Right lobe of liver (tissue), 6 donors: ENCODE measurements around the gene CERS2. TPM values are rescaled to one million over a fixed set of nuclear protein-coding genes. Genes with fewer than 3 reads are reported as not detected.

Experiments used
- ATAC-seq, 4 donors: fragments of 200-7000 bp; cut with Tn5 transposase; one replicate each; pipeline ENCODE4 v1.9.1; 2020; ENCODE audit warnings: mild to moderate bottlenecking in 4 of 4, moderate library complexity in 4 of 4
- DNase-seq, 3 donors: peaks; one replicate each; pipeline ENCODE4 v3.0.0-alpha.2; 2020
- H3K27ac ChIP-seq, 3 donors: fragments of 200-600 bp; one replicate each; pipeline ENCODE4 v1.8.0; 2022
- H3K27me3 ChIP-seq, 2 donors: fragments of 200-600 bp; one replicate each; pipeline ENCODE4 v1.8.0; 2022
- H3K36me3 ChIP-seq, 4 donors: fragments of 200-600 bp; sonication (generic) in 1 of 4; one replicate each; pipeline versions ENCODE4 v1.5.1 to v1.8.0; 2017 to 2022; ENCODE audit warnings: control low read depth in 1 of 4
- H3K4me1 ChIP-seq, 4 donors: fragments of 200-600 bp; sonication (generic) in 1 of 4; one replicate each; pipeline versions ENCODE4 v1.5.1 to v1.8.0; 2017 to 2022; ENCODE audit warnings: control low read depth in 1 of 4
- H3K4me3 ChIP-seq, 3 donors: fragments of 200-600 bp; one replicate each; pipeline ENCODE4 v1.8.0; 2022
- H3K9me3 ChIP-seq, 4 donors: fragments of 200-600 bp; sonication (generic) in 1 of 4; one replicate each; pipeline versions ENCODE4 v1.5.1 to v1.8.0; 2017 to 2022; ENCODE audit warnings: control low read depth in 1 of 4
- POLR2A ChIP-seq: fragments of 450-650 bp; IDR thresholded peaks from one replicate; pipeline ENCODE4 v1.6.1; 2017; ENCODE audit warnings: antibody characterized with exemption, mild to moderate bottlenecking
- WGBS: methylation state at CpG from one replicate; pipeline ENCODE4 v1.1.6; 2018; ENCODE audit warnings: low coverage, low lambda C conversion rate; ENCODE audit not compliant: insufficient coverage; ENCODE audit errors: missing lambda C conversion rate; 5-methylcytosine and 5-hydroxymethylcytosine counted together
- intact Hi-C, 2 donors: fragments of 100-400 bp; cut with DNase I; formaldehyde crosslinking; loops; one replicate each; pipeline versions ENCODE4 v1.11.2 to v1.14.1; 2022
- total RNA-seq, 6 experiments: library from RNA; depleted of rRNA in 2 of 6; stranded (reverse); fragments of >200 nt in 2 of 6; fragmentation: NEBNext Ultra II Directional in 3 of 6; extraction: Animal tissue kit (Norgen Biotek cat#: 25700) in 3 of 6; gene quantifications; one replicate each; pipeline versions ENCODE4 v1.1.0 to v1.2.4, GENCODE V29; 2016 to 2023
- TF ChIP-seq, protein P1 (sequence below), 4 donors: fragments of 200-600 bp in 3 of 4; fragments of 450-650 bp in 1 of 4; IDR thresholded peaks; one replicate each; pipeline versions ENCODE4 v1.5.1 to v1.8.0; 2016 to 2022; ENCODE audit warnings: antibody characterized with exemption in 4 of 4, mild to moderate bottlenecking in 2 of 4
- donor health status: DM: no; HTN: yes; CAD: no.
- donor health status: DM: no; HTN: no; CAD: no.
- donor health status: DM: no; HTN: no; CAD: no.
- donor health status: DM: no; HTN: yes; CAD: no.
- donor health status: DM: no; HTN: yes; CAD: no.

CERS2 gene
- total RNA-seq, 6 experiments from 2014 or later: 298 to 572 (median 459) TPM

DNA sequence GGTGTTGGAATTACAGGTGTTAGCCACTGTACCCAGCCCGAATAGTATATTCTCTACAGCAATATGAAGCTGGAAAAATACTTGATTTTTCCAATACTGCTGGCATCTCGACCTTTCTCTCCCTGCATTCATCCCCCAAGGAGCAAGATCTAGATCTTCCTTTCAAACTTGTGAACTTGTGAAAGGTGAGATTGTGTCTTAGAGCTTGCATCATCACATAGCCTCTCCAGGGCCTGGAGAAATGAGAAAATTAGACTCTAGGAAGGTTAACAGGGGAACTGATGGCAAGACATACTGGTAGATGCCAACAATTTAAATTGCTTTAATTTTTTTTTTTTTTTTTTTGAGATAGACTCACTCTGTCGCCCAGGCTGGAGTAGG lies 35.7 kb upstream of the CERS2 start:
- H3K4me1 ChIP-seq: peaks cover 0 to 69% (median 27%) of the 10 kb centered on the region in 4 donors
- TF ChIP-seq POLR2A: no peak
- TF ChIP-seq, protein P1, sequence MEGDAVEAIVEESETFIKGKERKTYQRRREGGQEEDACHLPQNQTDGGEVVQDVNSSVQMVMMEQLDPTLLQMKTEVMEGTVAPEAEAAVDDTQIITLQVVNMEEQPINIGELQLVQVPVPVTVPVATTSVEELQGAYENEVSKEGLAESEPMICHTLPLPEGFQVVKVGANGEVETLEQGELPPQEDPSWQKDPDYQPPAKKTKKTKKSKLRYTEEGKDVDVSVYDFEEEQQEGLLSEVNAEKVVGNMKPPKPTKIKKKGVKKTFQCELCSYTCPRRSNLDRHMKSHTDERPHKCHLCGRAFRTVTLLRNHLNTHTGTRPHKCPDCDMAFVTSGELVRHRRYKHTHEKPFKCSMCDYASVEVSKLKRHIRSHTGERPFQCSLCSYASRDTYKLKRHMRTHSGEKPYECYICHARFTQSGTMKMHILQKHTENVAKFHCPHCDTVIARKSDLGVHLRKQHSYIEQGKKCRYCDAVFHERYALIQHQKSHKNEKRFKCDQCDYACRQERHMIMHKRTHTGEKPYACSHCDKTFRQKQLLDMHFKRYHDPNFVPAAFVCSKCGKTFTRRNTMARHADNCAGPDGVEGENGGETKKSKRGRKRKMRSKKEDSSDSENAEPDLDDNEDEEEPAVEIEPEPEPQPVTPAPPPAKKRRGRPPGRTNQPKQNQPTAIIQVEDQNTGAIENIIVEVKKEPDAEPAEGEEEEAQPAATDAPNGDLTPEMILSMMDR (IDR thresholded peaks at IDR 0.05): no peak
- no peaks in the 10 kb centered on the region for H3K27me3 ChIP-seq
- ATAC-seq (no peak), DNase-seq (no peak)
- no peaks in the 10 kb centered on the region for H3K9me3 ChIP-seq
- 96% methylated on average over 3 of the region's 3 CpGs for WGBS
- H3K27ac ChIP-seq: no peak overlapping the region
- H3K4me3 ChIP-seq: no peak overlapping the region
- H3K36me3 ChIP-seq: no peaks in the 10 kb centered on the region
- intact Hi-C loops: no loop called here

DNA sequence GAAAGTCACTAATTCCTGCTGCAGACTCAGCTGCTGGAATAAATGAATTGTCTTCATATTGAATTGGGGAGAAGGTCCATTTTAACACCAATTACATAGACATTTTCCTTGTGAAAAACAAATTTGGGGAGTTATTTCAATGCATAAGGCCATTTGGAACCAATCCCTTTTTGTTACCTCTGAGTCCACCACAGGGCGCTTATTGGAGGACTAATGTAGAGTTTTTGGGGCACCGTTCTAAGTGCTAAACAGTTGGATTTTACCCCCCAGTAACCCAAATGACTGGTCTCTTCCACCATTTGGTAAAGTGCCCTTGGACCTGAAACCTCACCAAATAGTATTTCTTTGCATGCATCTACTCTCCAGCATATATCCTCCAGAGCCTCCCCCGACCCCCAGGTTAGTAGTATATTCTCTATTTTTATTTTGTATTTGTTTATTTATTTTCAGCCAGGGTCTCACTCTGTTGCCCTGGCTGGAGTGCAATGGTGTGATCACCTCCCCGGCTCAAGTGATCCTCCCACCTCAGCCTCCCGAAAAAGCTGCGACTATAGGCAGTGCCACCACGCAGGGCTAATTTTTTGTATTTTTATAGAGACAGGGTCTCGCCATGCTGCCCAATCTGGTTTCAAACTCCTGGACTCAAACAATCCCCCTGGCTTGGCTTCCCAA lies 35.2 kb upstream of the CERS2 start:
- H3K9me3 ChIP-seq: no peaks in the 10 kb centered on the region
- H3K36me3 ChIP-seq: no peaks in the 10 kb centered on the region
- H3K27me3 ChIP-seq: no peaks in the 10 kb centered on the region
- ATAC-seq (no peak), DNase-seq (no peak)
- intact Hi-C loops: no loop called here
- 85% methylated on average over 6 of the region's 8 CpGs for WGBS
- peak overlapping the region in 2 of 3 donors; percentile 71 to 73 for H3K4me3 ChIP-seq
- TF ChIP-seq, protein P1 (IDR thresholded peaks at IDR 0.05): no peak
- TF ChIP-seq POLR2A: no peak
- H3K27ac ChIP-seq: peak overlapping the region in 1 of 3 donors; percentile 89
- peaks cover 0 to 75% (median 29%) of the 10 kb centered on the region in 4 donors for H3K4me1 ChIP-seq

DNA sequence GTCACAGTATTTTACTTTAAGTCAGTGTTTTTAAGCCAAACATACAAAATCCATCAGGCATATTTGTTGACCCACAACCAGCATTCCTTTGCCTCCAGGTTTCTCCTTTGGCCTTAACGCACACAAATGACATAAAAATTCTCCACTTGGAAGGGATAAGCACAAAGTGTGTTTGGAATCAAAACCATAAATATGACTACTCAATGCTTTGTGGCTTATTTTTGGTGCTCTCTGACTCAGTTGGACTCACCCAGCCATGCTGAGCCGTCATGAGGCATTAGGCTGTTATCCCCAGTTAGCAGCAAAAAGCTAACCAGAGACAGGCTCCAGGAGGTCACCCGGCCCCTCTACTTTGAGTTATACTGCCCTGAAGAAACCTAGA lies 34.6 kb upstream of the CERS2 start:
- no peaks in the 10 kb centered on the region for H3K27me3 ChIP-seq
- TF ChIP-seq POLR2A: no peak
- TF ChIP-seq, protein P1 (IDR thresholded peaks at IDR 0.05): no peak
- ATAC-seq (no peak), DNase-seq (no peak)
- H3K4me1 ChIP-seq: peaks cover 0 to 76% (median 28%) of the 10 kb centered on the region in 4 donors
- H3K9me3 ChIP-seq: no peaks in the 10 kb centered on the region
- peak overlapping the region; percentile 75 to 89 (median 88) for H3K27ac ChIP-seq
- no peaks in the 10 kb centered on the region for H3K36me3 ChIP-seq
- intact Hi-C loops: no loop called here
- WGBS: 13% methylated on average over 3 of the region's 3 CpGs
- H3K4me3 ChIP-seq: peak overlapping the region; percentile 71 to 73 (median 71)

DNA sequence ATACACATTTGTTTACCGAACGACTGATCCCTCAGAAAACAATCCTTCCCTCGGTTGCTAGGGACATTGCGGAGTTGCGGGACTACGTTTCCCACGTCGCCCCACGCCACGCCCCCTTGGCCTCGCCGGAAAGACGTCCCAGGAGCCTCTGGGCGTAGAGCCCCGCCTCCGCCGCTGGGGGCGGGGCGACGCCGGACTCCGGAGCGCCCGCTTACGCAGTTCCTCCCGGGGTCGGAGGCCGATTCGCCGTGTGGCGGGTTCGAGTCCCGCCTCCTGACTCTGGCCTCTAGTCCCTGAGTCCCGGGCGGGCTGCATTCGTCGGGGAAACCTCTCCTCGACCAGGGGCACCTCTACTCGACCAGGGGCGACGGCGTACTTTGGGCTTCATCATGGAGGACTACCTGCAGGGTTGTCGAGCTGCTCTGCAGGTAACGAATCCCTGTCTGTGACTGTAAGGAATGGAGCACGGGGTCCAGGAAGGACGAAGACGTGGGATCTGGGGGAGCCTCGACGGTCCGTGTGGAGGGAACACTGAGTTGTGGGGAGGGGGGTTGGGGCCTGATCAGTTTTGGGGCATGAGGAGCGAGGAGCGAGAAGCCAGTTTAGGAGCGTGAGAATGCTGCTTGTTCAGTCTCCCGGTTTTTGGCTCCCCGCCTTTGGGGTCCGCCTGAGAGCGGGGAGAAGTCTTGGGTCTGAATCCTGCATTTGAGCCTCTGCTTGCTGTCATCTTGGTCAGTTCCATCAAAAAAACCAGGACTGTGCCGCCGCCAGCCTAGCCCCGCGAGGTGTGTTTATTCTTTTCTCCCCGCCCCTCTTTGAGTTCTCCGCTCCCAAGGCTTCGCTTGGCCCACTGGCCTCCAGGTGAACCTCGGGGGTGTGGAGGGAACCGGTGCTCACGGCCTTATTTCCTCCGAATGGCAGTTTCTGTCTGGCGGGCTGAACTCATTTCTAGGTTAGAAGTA lies 33.9 kb upstream of the CERS2 start, which contains the start of gene PRUNE1:
Gene PRUNE1, plus strand, starts transcription at position 206 of the 962 bp plus-strand sequence. Its CDS starts 184 bp downstream, at position 390.
- WGBS: under 1% methylated on average over 22 of the region's 69 CpGs
- peak; percentile 81 to 88 (median 84) for ATAC-seq
- intact Hi-C loops: no loop called here

More for the DNA sequence above, 33.9 kb upstream of the CERS2 start, which contains the start of gene PRUNE1:
- DNase-seq: peak; percentile 98
- peak within 1 kb of the TSS; percentile 71 to 73 (median 71) for H3K4me3 ChIP-seq
- TF ChIP-seq POLR2A: peak; percentile 39
- TF ChIP-seq, protein P1 (IDR thresholded peaks at IDR 0.05): no peak
- no peaks in the 10 kb centered on the region for H3K36me3 ChIP-seq
- peaks cover 0 to 76% (median 28%) of the 10 kb centered on the region in 4 donors for H3K4me1 ChIP-seq
- peak within 1 kb of the TSS; percentile 75 to 89 (median 88) for H3K27ac ChIP-seq
- no peaks in the 10 kb centered on the region for H3K9me3 ChIP-seq
- no peaks in the 10 kb centered on the region for H3K27me3 ChIP-seq
